Esophagus muscularis mucosa (tissue), 4 donors: ENCODE results near the gene TCERG1L. TPM values are rescaled to one million over a fixed set of nuclear protein-coding genes. Genes with fewer than 3 reads are reported as not detected.

ENCODE experiments used
- DNase-seq: peaks from one replicate; pipeline ENCODE4 v3.0.0-alpha.2; 2017; ENCODE audit errors: extremely low spot score
- H3K27ac ChIP-seq, 4 donors: fragments of 200-600 bp; sonication (generic); replicated peaks in 1 of 4; 1 replicate in 3 of 4; 2 replicates in 1 of 4; pipeline ENCODE4 v1.5.1; 2016 to 2019; ENCODE audit warnings: mild to moderate bottlenecking in 1 of 4
- H3K27me3 ChIP-seq, 4 donors: fragments of 200-600 bp; sonication (generic); one replicate each; pipeline versions ENCODE4 v1.5.1 to v1.6.0; 2016 to 2019
- H3K36me3 ChIP-seq, 4 donors: fragments of 200-600 bp; sonication (generic); one replicate each; pipeline ENCODE4 v1.5.1; 2016 to 2019
- H3K4me1 ChIP-seq, 4 donors: fragments of 200-600 bp; sonication (generic); one replicate each; pipeline ENCODE4 v1.5.1; 2016 to 2019
- H3K4me3 ChIP-seq, 4 donors: fragments of 200-600 bp; sonication (generic); 1 replicate in 2 of 4; 2 replicates in 2 of 4; pipeline ENCODE4 v1.5.1; 2016 to 2019; ENCODE audit warnings: mild to moderate bottlenecking in 4 of 4, moderate library complexity in 1 of 4
- H3K9me3 ChIP-seq, 4 donors: fragments of 200-600 bp; sonication (generic); 1 replicate in 3 of 4; 2 replicates in 1 of 4; pipeline ENCODE4 v1.5.1; 2016 to 2019
- CTCF ChIP-seq, 3 experiments: fragments of 200-600 bp in 2 of 3; fragments of 450-650 bp in 1 of 3; sonication (generic) in 2 of 3; IDR thresholded peaks; one replicate each; pipeline ENCODE4 v1.5.1; 2017 to 2019; ENCODE audit warnings: antibody characterized with exemption in 3 of 3, mild to moderate bottlenecking in 2 of 3, moderate library complexity in 1 of 3
- EP300 ChIP-seq: sonication (generic); formaldehyde crosslinking; IDR thresholded peaks from one replicate; pipeline ENCODE4 v1.6.1; 2017; ENCODE audit warnings: antibody characterized with exemption
- POLR2A ChIP-seq: fragments of 450-650 bp; IDR thresholded peaks from one replicate; pipeline ENCODE4 v1.6.1; 2017; ENCODE audit warnings: antibody characterized with exemption, moderate library complexity, mild to moderate bottlenecking, low read depth
- POLR2AphosphoS5 ChIP-seq, 2 donors: sonication (generic); formaldehyde crosslinking; IDR thresholded peaks; one replicate each; pipeline ENCODE4 v1.6.1; 2017; ENCODE audit warnings: antibody characterized with exemption in 2 of 2
- WGBS: methylation state at CpG from one replicate; pipeline ENCODE4 v1.1.5; 2018; 5-methylcytosine and 5-hydroxymethylcytosine counted together
- intact Hi-C: fragments of 100-400 bp; cut with DNase I; formaldehyde crosslinking; loops from one replicate; pipeline ENCODE4 v1.15.1; 2023
- total RNA-seq, 4 donors: library from RNA; depleted of rRNA; stranded (reverse); fragments of >200 nt; gene quantifications; one replicate each; pipeline versions ENCODE4 v1.1.0 to v1.2.1, GENCODE V29; 2016

Gene TCERG1L
- total RNA-seq, 4 donors from 2014 or later, result not detected

- H3K9me3 ChIP-seq, result no peaks in the 10 kb centered on the region
- intact Hi-C loops, result no loop called here
- H3K27me3 ChIP-seq, result peaks cover 0 to 48% (median 0%) of the 10 kb centered on the region in 4 donors
- H3K36me3 ChIP-seq, result no peaks in the 10 kb centered on the region
- 44% methylated on average over 5 of the region's 5 CpGs for WGBS
- no peaks in the 10 kb centered on the region for H3K4me1 ChIP-seq
- no peak for TF ChIP-seq POLR2A
- TF ChIP-seq POLR2AphosphoS5 (IDR thresholded peaks at IDR 0.05), result no peak
- no peak for TF ChIP-seq CTCF (IDR thresholded peaks at IDR 0.05)
- TF ChIP-seq EP300, result no peak
- peak; percentile 90 for DNase-seq
- H3K4me3 ChIP-seq, result no peak overlapping the region
- no peak overlapping the region for H3K27ac ChIP-seq
Measured at GRCh38 chr10:131346456-131346855, 34.9 kb upstream of the TCERG1L start.

- H3K9me3 ChIP-seq, result no peaks in the 10 kb centered on the region
- peaks cover 0 to 41% (median 0%) of the 10 kb centered on the region in 4 donors for H3K27me3 ChIP-seq
- no peaks in the 10 kb centered on the region for H3K4me1 ChIP-seq
- no peaks in the 10 kb centered on the region for H3K36me3 ChIP-seq
- TF ChIP-seq POLR2A (no peak), EP300 (no peak), CTCF (IDR thresholded peaks at IDR 0.05) (no peak), POLR2AphosphoS5 (IDR thresholded peaks at IDR 0.05) (no peak)
- no peak overlapping the region for H3K4me3 ChIP-seq
- intact Hi-C loops, result no loop called here
- 90% methylated on average over 9 of the region's 11 CpGs for WGBS
- no peak overlapping the region for H3K27ac ChIP-seq
- peak; percentile 45 for DNase-seq
Measured at GRCh38 chr10:131345691-131346090, 34.2 kb upstream of the TCERG1L start.

- H3K9me3 ChIP-seq, result no peaks in the 10 kb centered on the region
- WGBS, result 84% methylated on average over 7 of the region's 7 CpGs
- H3K27me3 ChIP-seq, result peaks cover 0 to 32% (median 0%) of the 10 kb centered on the region in 4 donors
- no peak overlapping the region for H3K4me3 ChIP-seq
- H3K4me1 ChIP-seq, result no peaks in the 10 kb centered on the region
- H3K27ac ChIP-seq, result no peak overlapping the region
- intact Hi-C loops, result no loop called here
- DNase-seq, result peak; percentile 79
- no peak for TF ChIP-seq CTCF (IDR thresholded peaks at IDR 0.05)
- TF ChIP-seq POLR2AphosphoS5 (IDR thresholded peaks at IDR 0.05), result no peak
- no peak for TF ChIP-seq POLR2A
- no peak for TF ChIP-seq EP300
- H3K36me3 ChIP-seq, result no peaks in the 10 kb centered on the region
Measured at GRCh38 chr10:131344747-131345146, 33.2 kb upstream of the TCERG1L start.

- Histone ChIP-seq H3K4me3 (no peak overlapping the region), H3K36me3 (no peaks in the 10 kb centered on the region), H3K9me3 (peaks cover 0 to 8% (median 0%) of the 10 kb centered on the region in 4 donors), H3K27me3 (peaks cover 0 to 24% (median 0%) of the 10 kb centered on the region in 4 donors), H3K27ac (no peak overlapping the region), H3K4me1 (no peaks in the 10 kb centered on the region)
- DNase-seq, result peak; percentile 86
- intact Hi-C loops, result no loop called here
- TF ChIP-seq EP300 (no peak), POLR2A (no peak)
- WGBS, result 72% methylated on average over 5 of the region's 5 CpGs
Measured at GRCh38 chr10:131337741-131338140, 26.2 kb upstream of the TCERG1L start.

GRCh38 chr10:131332821-131333220, 21.3 kb upstream of the TCERG1L start:
- intact Hi-C loops, result no loop called here
- TF ChIP-seq EP300 (no peak), POLR2AphosphoS5 (IDR thresholded peaks at IDR 0.05) (no peak), POLR2A (no peak), CTCF (IDR thresholded peaks at IDR 0.05) (no peak)
- H3K9me3 ChIP-seq, result peaks cover 0 to 4% (median 0%) of the 10 kb centered on the region in 4 donors

More at GRCh38 chr10:131332821-131333220, 21.3 kb upstream of the TCERG1L start:
- no peak overlapping the region for H3K4me3 ChIP-seq
- no peak for DNase-seq
- no peaks in the 10 kb centered on the region for H3K36me3 ChIP-seq
- peaks cover 0 to 14% (median 0%) of the 10 kb centered on the region in 4 donors for H3K27me3 ChIP-seq
- H3K27ac ChIP-seq, result no peak overlapping the region
- H3K4me1 ChIP-seq, result no peaks in the 10 kb centered on the region
